Activated CD8-positive, alpha-beta memory T cell treated with anti-CD3 and anti-CD28 coated beads, Interleukin-2, amount 50 U/mL, for 24 hours (primary cell): ENCODE results near the gene PTPRT.

ENCODE experiments used
- DNase-seq: peaks from one replicate; pipeline ENCODE4 v3.0.0-alpha.2; 2020; ENCODE audit errors: extremely low read depth

Gene PTPRT

GRCh38 chr20:42613076-42613475, 576.6 kb downstream of the PTPRT start:
- DNase-seq = no peak

GRCh38 chr20:42611889-42612837, 577.5 kb downstream of the PTPRT start:
- no peak for DNase-seq

GRCh38 chr20:42611423-42611822, 578.3 kb downstream of the PTPRT start:
- DNase-seq = no peak

- no peak for DNase-seq
Observed at GRCh38 chr20:42610070-42610469, 579.6 kb downstream of the PTPRT start.

GRCh38 chr20:42609618-42610017, 580.1 kb downstream of the PTPRT start:
- no peak for DNase-seq

- DNase-seq = no peak
Observed at GRCh38 chr20:42604998-42605956, 584.4 kb downstream of the PTPRT start.

GRCh38 chr20:42603655-42604054, 586.1 kb downstream of the PTPRT start:
- no peak for DNase-seq

GRCh38 chr20:42598581-42598980, 591.1 kb downstream of the PTPRT start:
- no peak for DNase-seq

GRCh38 chr20:42595625-42596024, 594.1 kb downstream of the PTPRT start:
- DNase-seq = no peak

- no peak for DNase-seq
Observed at GRCh38 chr20:42594659-42595058, 595.0 kb downstream of the PTPRT start.

GRCh38 chr20:42594011-42594410, 595.7 kb downstream of the PTPRT start:
- DNase-seq = no peak

- no peak for DNase-seq
Observed at GRCh38 chr20:42589976-42590639, 599.6 kb downstream of the PTPRT start.

- no peak for DNase-seq
Observed at GRCh38 chr20:42588847-42589246, 600.9 kb downstream of the PTPRT start.

- DNase-seq = no peak
Observed at GRCh38 chr20:42587427-42587826, 602.3 kb downstream of the PTPRT start.

- DNase-seq = no peak
Observed at GRCh38 chr20:42581311-42581710, 608.4 kb downstream of the PTPRT start.

GRCh38 chr20:42576167-42576566, 613.5 kb downstream of the PTPRT start:
- DNase-seq = no peak

- DNase-seq = no peak
Observed at GRCh38 chr20:42572320-42573016, 617.2 kb downstream of the PTPRT start.

- DNase-seq = no peak
Observed at GRCh38 chr20:42567409-42567808, 622.3 kb downstream of the PTPRT start.

GRCh38 chr20:42565235-42565995, 624.3 kb downstream of the PTPRT start:
- DNase-seq = no peak

- no peak for DNase-seq
Observed at GRCh38 chr20:42559665-42560064, 630.0 kb downstream of the PTPRT start.

GRCh38 chr20:42556575-42556974, 633.1 kb downstream of the PTPRT start:
- no peak for DNase-seq
